Small intestine (tissue), 7 donors: ENCODE results near the gene ARID4A. TPM values are rescaled to one million over a fixed set of nuclear protein-coding genes. Genes with fewer than 3 reads are reported as not detected.

Experiments used
- DNase-seq, 2 donors: peaks; one replicate each; pipeline versions ENCODE4 v3.0.0 to v3.0.0-alpha.2; 2013
- FAIRE-seq: peaks from 2 replicates; lab custom pipeline; 2012; peaks lifted over from hg19 to GRCh38; lab: Jason Lieb, UNC
- H3K27ac ChIP-seq, 3 donors: one replicate each; pipeline ENCODE4 v1.5.1; 2013; ENCODE audit warnings: low read length in 2 of 3, mild to moderate bottlenecking in 2 of 3, control low read depth in 1 of 3, inconsistent platforms in 1 of 3, low read depth in 1 of 3, moderate library complexity in 1 of 3
- H3K27me3 ChIP-seq, 3 donors: one replicate each; pipeline ENCODE4 v1.6.1; 2013; ENCODE audit warnings: low read length in 3 of 3, inconsistent platforms in 1 of 3; ENCODE audit not compliant: control insufficient read depth in 3 of 3, insufficient read depth in 3 of 3
- H3K36me3 ChIP-seq, 3 donors: one replicate each; pipeline ENCODE4 v1.6.1; 2013; ENCODE audit warnings: low read length in 3 of 3, inconsistent platforms in 1 of 3, low read depth in 1 of 3, mild to moderate bottlenecking in 1 of 3, moderate library complexity in 1 of 3; ENCODE audit not compliant: control insufficient read depth in 3 of 3, insufficient read depth in 2 of 3
- H3K4me1 ChIP-seq, 3 donors: one replicate each; pipeline ENCODE4 v1.6.1; 2013; ENCODE audit warnings: low read length in 2 of 3, inconsistent platforms in 1 of 3, low read depth in 1 of 3, mild to moderate bottlenecking in 1 of 3, moderate library complexity in 1 of 3; ENCODE audit not compliant: control insufficient read depth in 3 of 3, insufficient read depth in 2 of 3
- H3K4me3 ChIP-seq, 3 donors: one replicate each; pipeline ENCODE4 v1.5.1; 2013; ENCODE audit warnings: low read length in 3 of 3, control low read depth in 1 of 3, inconsistent platforms in 1 of 3, low read depth in 1 of 3, mild to moderate bottlenecking in 1 of 3, moderate library complexity in 1 of 3
- H3K9me3 ChIP-seq, 2 donors: one replicate each; pipeline ENCODE4 v1.6.1; 2013; ENCODE audit warnings: low read depth in 1 of 2, low read length in 1 of 2; ENCODE audit not compliant: control insufficient read depth in 2 of 2, insufficient read depth in 1 of 2
- WGBS, 3 donors: extraction: QIAGEN DNeasy Blood & Tissue Kit; methylation state at CpG; one replicate each; pipeline ENCODE4 v1.1.7; 2013; 5-methylcytosine and 5-hydroxymethylcytosine counted together
- polyA plus RNA-seq, 4 donors: library from polyadenylated mRNA; stranded (reverse) in 3 of 4; unstranded in 1 of 4; fragments of 200-250 nt in 3 of 4; fragments of 120-200 nt in 1 of 4; gene quantifications; one replicate each; pipeline versions ENCODE4 v1.2.1 to v1.2.3, GENCODE V29; 2013
- donor health status: healthy with polysubstance abuse.
- donor health status: control.
- donor health status: control.
- donor health status: Bipolar disorder and iron deficiency.
- donor health status: healthy.

The ARID4A gene
- polyA plus RNA-seq, 4 donors: 5.5 to 20.8 (median 7.5) TPM

DNA sequence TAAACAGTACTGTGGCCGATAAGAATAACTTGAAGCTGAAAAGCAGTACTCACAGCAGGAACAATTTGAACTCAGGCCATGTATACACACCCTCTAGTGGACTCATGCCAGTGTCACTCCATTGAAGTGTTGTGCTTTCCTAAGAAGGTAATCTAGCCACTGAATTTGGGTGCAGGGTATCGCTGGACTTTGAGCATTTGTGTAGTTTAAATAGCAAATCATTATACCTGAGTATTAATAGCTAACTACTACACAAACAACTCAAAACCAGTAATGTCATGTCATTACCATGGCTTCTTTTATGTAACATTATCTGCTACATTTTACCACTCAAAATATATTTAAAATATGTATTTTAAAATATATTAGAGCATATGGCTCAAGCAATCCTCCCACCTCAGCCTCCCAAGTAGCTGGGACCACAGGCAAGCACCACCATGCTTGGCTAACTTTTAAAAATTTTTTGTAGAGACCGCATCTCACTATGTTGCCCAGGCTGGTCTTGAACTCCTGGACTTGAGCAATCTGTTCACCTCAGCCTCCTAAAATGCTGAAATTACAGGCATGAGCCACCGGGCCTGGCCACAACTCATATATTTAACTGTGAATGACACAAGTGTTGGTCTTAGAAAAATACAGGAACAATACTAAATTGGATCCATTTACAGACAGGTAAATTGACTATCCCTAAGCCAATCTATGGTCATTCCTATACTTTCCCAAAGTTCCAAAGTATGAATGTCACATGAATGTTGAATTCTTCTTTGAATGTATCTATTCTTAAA, 25.6 kb upstream of the ARID4A start:
- no peaks in the 10 kb centered on the region for H3K27me3 ChIP-seq
- 37 to 63% (median 50%) methylated on average over 4 of the region's 4 CpGs for WGBS, 3 donors
- DNase-seq (peak; percentile 83 to 87), FAIRE-seq (peak; percentile 67)
- H3K4me1 ChIP-seq: peaks cover 0 to 10% (median 3%) of the 10 kb centered on the region in 3 donors
- no peak overlapping the region for H3K4me3 ChIP-seq
- no peaks in the 10 kb centered on the region for H3K9me3 ChIP-seq
- H3K27ac ChIP-seq: peak overlapping the region in 2 of 3 donors; percentile 41 to 64
- peaks cover 7 to 39% (median 9%) of the 10 kb centered on the region in 3 donors for H3K36me3 ChIP-seq

- no peak overlapping the region for H3K4me3 ChIP-seq
- FAIRE-seq: peak; percentile 78
- no peaks in the 10 kb centered on the region for H3K27me3 ChIP-seq
- H3K27ac ChIP-seq: no peak overlapping the region
- peaks cover 7 to 40% (median 10%) of the 10 kb centered on the region in 3 donors for H3K36me3 ChIP-seq
- DNase-seq: no peak
- H3K9me3 ChIP-seq: no peaks in the 10 kb centered on the region
- H3K4me1 ChIP-seq: peaks cover 0 to 10% (median 3%) of the 10 kb centered on the region in 3 donors
Observed at GRCh38 chr14:58274881-58275280, 23.5 kb upstream of the ARID4A start.

- DNase-seq (no peak), FAIRE-seq (no peak)
- Histone ChIP-seq H3K9me3 (no peaks in the 10 kb centered on the region), H3K4me3 (no peak overlapping the region), H3K27ac (no peak overlapping the region), H3K36me3 (peaks cover 7 to 38% (median 10%) of the 10 kb centered on the region in 3 donors), H3K4me1 (peaks cover 0 to 13% (median 3%) of the 10 kb centered on the region in 3 donors), H3K27me3 (no peaks in the 10 kb centered on the region)
- 78 to 84% (median 83%) methylated on average over 2 of the region's 2 CpGs for WGBS, 3 donors
Observed at GRCh38 chr14:58275527-58276190, 22.7 kb upstream of the ARID4A start.

GRCh38 chr14:58276208-58276607, 22.1 kb upstream of the ARID4A start:
- Histone ChIP-seq H3K4me1 (peaks cover 2 to 16% (median 3%) of the 10 kb centered on the region in 3 donors), H3K27ac (no peak overlapping the region), H3K27me3 (no peaks in the 10 kb centered on the region), H3K36me3 (peaks cover 5 to 35% (median 8%) of the 10 kb centered on the region in 3 donors), H3K9me3 (no peaks in the 10 kb centered on the region), H3K4me3 (no peak overlapping the region)
- WGBS, 3 donors: 79 to 93% (median 87%) methylated on average over 1 of the region's 1 CpG
- no peak for FAIRE-seq
- DNase-seq: no peak

- WGBS, 3 donors: 97% methylated on average over 8 of the region's 8 CpGs
- peaks cover 3 to 32% (median 7%) of the 10 kb centered on the region in 3 donors for H3K36me3 ChIP-seq
- DNase-seq: no peak
- no peak overlapping the region for H3K4me3 ChIP-seq
- H3K4me1 ChIP-seq: peaks cover 0 to 22% (median 8%) of the 10 kb centered on the region in 3 donors
- no peak for FAIRE-seq
- H3K9me3 ChIP-seq: no peaks in the 10 kb centered on the region
- no peak overlapping the region for H3K27ac ChIP-seq
- no peaks in the 10 kb centered on the region for H3K27me3 ChIP-seq
Observed at GRCh38 chr14:58278177-58278576, 20.2 kb upstream of the ARID4A start.

DNA sequence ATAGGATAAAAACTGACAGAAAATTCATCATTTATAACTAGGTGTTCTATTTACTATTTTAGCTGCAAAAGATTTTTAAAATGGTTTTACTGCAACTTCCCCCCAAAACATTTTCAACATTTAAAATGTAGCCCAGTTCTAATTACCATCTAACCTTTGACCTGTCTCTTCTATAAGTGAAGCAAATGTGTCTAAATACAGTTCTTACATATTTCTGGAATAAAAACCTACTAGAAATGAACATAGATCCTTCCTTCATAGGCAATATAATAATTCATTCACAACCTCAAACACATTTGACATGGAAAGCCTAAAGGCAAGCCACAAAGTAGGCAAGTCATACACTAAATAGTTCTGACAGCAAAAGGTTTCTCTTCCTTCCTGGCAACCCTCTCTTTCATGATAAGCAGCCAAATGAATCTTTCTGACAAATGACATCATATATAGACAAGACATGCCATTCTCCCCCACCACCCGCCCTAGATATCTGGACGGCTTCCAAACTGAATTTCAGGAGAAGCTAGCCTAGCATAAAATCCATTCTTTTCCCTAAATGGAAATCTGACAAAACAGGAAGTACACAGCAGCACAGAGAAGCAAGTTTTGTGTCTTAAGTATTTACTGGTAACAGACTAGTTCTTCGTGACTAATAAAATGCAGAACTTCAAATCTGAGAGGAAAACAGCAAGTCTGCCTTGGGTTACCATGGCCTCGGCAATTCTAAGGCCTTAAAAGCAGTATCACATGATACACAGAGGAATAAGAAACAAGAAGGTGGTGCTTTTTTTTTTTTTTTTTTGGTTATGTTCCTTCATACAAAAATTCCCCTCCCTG, 17.2 kb upstream of the ARID4A start:
- peaks cover 0 to 32% (median 16%) of the 10 kb centered on the region in 3 donors for H3K36me3 ChIP-seq
- WGBS, 3 donors: 6 to 19% (median 16%) methylated on average over 4 of the region's 4 CpGs
- H3K27me3 ChIP-seq: no peaks in the 10 kb centered on the region
- no peaks in the 10 kb centered on the region for H3K9me3 ChIP-seq
- H3K4me3 ChIP-seq: no peak overlapping the region
- peak overlapping the region in 2 of 3 donors; percentile 31 to 48 for H3K27ac ChIP-seq
- FAIRE-seq (no peak), DNase-seq (peak; percentile 15 to 60)
- peaks cover 0 to 27% (median 8%) of the 10 kb centered on the region in 3 donors for H3K4me1 ChIP-seq

GRCh38 chr14:58281969-58282368, 16.4 kb upstream of the ARID4A start:
- H3K4me1 ChIP-seq: peaks cover 0 to 27% (median 8%) of the 10 kb centered on the region in 3 donors
- FAIRE-seq: no peak
- H3K27ac ChIP-seq: peak overlapping the region in 2 of 3 donors; percentile 31
- 42 to 58% (median 45%) methylated on average over 3 of the region's 3 CpGs for WGBS, 3 donors
- no peak overlapping the region for H3K4me3 ChIP-seq
- peaks cover 0 to 34% (median 16%) of the 10 kb centered on the region in 3 donors for H3K36me3 ChIP-seq
- no peak for DNase-seq
- H3K27me3 ChIP-seq: no peaks in the 10 kb centered on the region
- no peaks in the 10 kb centered on the region for H3K9me3 ChIP-seq
